HEK293 (cell line): ENCODE data around the gene ZNF48.
A peak's percentile ranks its signal among the peaks of the same experiment; 100 is the strongest.

Experiments
- CTCF ChIA-PET: fragments of 350-600 bp; formaldehyde crosslinking; extraction: SDS; loops from one replicate; lab custom pipeline; 2021; ENCODE audit warnings: antibody characterized with exemption; lab: Yijun Ruan, JAX
- POLR2A ChIA-PET: fragments of 300-600 bp; formaldehyde crosslinking; extraction: SDS; loops from one replicate; lab custom pipeline; 2020; ENCODE audit warnings: antibody characterized with exemption, inconsistent platforms; lab: Yijun Ruan, JAX
- H3K27ac ChIP-seq: fragments of 200-500 bp; sonication (Bioruptor generic); 2 replicates; pipeline ENCODE4 v1.5.1; 2014; ENCODE audit warnings: low read depth, low read length, control low read depth, inconsistent platforms; ENCODE audit errors: extremely low read depth
- H3K36me3 ChIP-seq, 2 experiments: fragments of 200-500 bp in 1 of 2; sonication (Bioruptor generic) in 1 of 2; 1 replicate in 1 of 2; 2 replicates in 1 of 2; pipeline ENCODE4 v1.5.1; 2014 to 2017; ENCODE audit warnings: inconsistent platforms in 2 of 2, low read length in 2 of 2; ENCODE audit not compliant: control insufficient read depth in 2 of 2, insufficient read depth in 1 of 2
- H3K4me1 ChIP-seq: fragments of 200-500 bp; sonication (Bioruptor generic); 2 replicates; pipeline ENCODE4 v1.5.1; 2014; ENCODE audit warnings: mild to moderate bottlenecking, low read length, inconsistent platforms; ENCODE audit not compliant: control insufficient read depth, insufficient read depth
- H3K4me3 ChIP-seq: 2 replicates; pipeline ENCODE4 v1.5.1; 2011; ENCODE audit warnings: low read depth, mild to moderate bottlenecking, control low read depth, low read length, moderate library complexity
- H3K9me3 ChIP-seq: fragments of 200-500 bp; sonication (Bioruptor generic); 2 replicates; pipeline ENCODE4 v1.5.1; 2014; ENCODE audit warnings: low read depth, low read length, inconsistent platforms; ENCODE audit not compliant: control insufficient read depth, insufficient read depth
- PRDM1 ChIP-seq: fragments of 450-650 bp; formaldehyde crosslinking; IDR thresholded peaks from 2 replicates; pipeline ENCODE4; 2016; ENCODE audit warnings: missing biosample characterization, missing genetic modification characterization
- ZBTB20 ChIP-seq: fragments of 450-650 bp; formaldehyde crosslinking; IDR thresholded peaks from 2 replicates; pipeline ENCODE4 v1.5.1; 2016; ENCODE audit warnings: missing biosample characterization, missing genetic modification characterization
- ZBTB21 ChIP-seq: fragments of 450-650 bp; formaldehyde crosslinking; IDR thresholded peaks from 2 replicates; pipeline ENCODE4 v1.5.1; 2017; ENCODE audit warnings: missing biosample characterization, missing genetic modification characterization
- ZNF133 ChIP-seq: fragments of 450-650 bp; formaldehyde crosslinking; IDR thresholded peaks from 2 replicates; pipeline ENCODE4 v1.5.1; 2016; ENCODE audit warnings: missing biosample characterization, missing genetic modification characterization
- ZNF140 ChIP-seq: fragments of 450-650 bp; formaldehyde crosslinking; IDR thresholded peaks from 2 replicates; pipeline ENCODE4 v1.5.1; 2016; ENCODE audit warnings: missing biosample characterization, missing genetic modification characterization
- ZNF169 ChIP-seq: fragments of 450-650 bp; formaldehyde crosslinking; IDR thresholded peaks from 2 replicates; pipeline ENCODE4 v1.5.1; 2016; ENCODE audit warnings: missing biosample characterization, missing genetic modification characterization
- ZNF174 ChIP-seq: fragments of 450-650 bp; formaldehyde crosslinking; IDR thresholded peaks from 2 replicates; pipeline ENCODE4 v1.5.0; 2017; ENCODE audit warnings: missing biosample characterization, mild to moderate bottlenecking, missing genetic modification characterization
- ZNF211 ChIP-seq: fragments of 450-650 bp; formaldehyde crosslinking; IDR thresholded peaks from 2 replicates; pipeline ENCODE4 v1.5.1; 2016; ENCODE audit warnings: low read depth, missing biosample characterization, missing genetic modification characterization
- ZNF266 ChIP-seq: fragments of 450-650 bp; formaldehyde crosslinking; IDR thresholded peaks from 2 replicates; pipeline ENCODE4 v1.5.1; 2016; ENCODE audit warnings: missing biosample characterization, missing genetic modification characterization, low read depth
- ZNF274 ChIP-seq, 2 experiments: fragments of 200-500 bp in 1 of 2; fragments of 450-650 bp in 1 of 2; sonication (Bioruptor generic) in 1 of 2; formaldehyde crosslinking in 1 of 2; IDR thresholded peaks; 2 replicates each; pipeline versions ENCODE4 v1.5.1 to v1.6.1; 2014 to 2016; ENCODE audit warnings: borderline replicate concordance in 1 of 2, inconsistent platforms in 1 of 2, low read length in 1 of 2, missing biosample characterization in 1 of 2, missing genetic modification characterization in 1 of 2
- ZNF302 ChIP-seq: fragments of 450-650 bp; formaldehyde crosslinking; IDR thresholded peaks from 2 replicates; pipeline ENCODE4 v1.5.1; 2016; ENCODE audit warnings: missing biosample characterization, missing genetic modification characterization, low read depth
- ZNF335 ChIP-seq: fragments of 450-650 bp; formaldehyde crosslinking; conservative IDR thresholded peaks from 2 replicates; pipeline ENCODE4 v1.5.1; 2016; ENCODE audit warnings: missing biosample characterization, missing genetic modification characterization
- ZNF473 ChIP-seq: fragments of 450-650 bp; formaldehyde crosslinking; IDR thresholded peaks from 2 replicates; pipeline ENCODE4 v1.5.1; 2017; ENCODE audit warnings: missing biosample characterization, missing genetic modification characterization
- ZNF600 ChIP-seq: fragments of 450-650 bp; formaldehyde crosslinking; IDR thresholded peaks from 2 replicates; pipeline ENCODE4 v1.5.1; 2016; ENCODE audit warnings: missing biosample characterization, missing genetic modification characterization
- ZNF624 ChIP-seq: fragments of 450-650 bp; formaldehyde crosslinking; IDR thresholded peaks from 2 replicates; pipeline ENCODE4 v1.5.1; 2017; ENCODE audit warnings: missing biosample characterization, missing genetic modification characterization
- TF ChIP-seq, protein P1 (sequence below): fragments of 450-650 bp; formaldehyde crosslinking; IDR thresholded peaks from 2 replicates; pipeline ENCODE4 v1.5.1; 2016; ENCODE audit warnings: missing biosample characterization, missing genetic modification characterization
- TF ChIP-seq, protein P2 (sequence below): fragments of 450-650 bp; formaldehyde crosslinking; IDR thresholded peaks from 2 replicates; pipeline ENCODE4 v1.5.1; 2016; ENCODE audit warnings: missing biosample characterization, missing genetic modification characterization
- TF ChIP-seq, protein P3 (sequence below): fragments of 450-650 bp; formaldehyde crosslinking; conservative IDR thresholded peaks from 2 replicates; pipeline ENCODE4 v1.5.1; 2016; ENCODE audit warnings: low read depth, missing biosample characterization, missing genetic modification characterization
- TF ChIP-seq, protein P4 (sequence below): fragments of 450-650 bp; formaldehyde crosslinking; IDR thresholded peaks from 2 replicates; pipeline ENCODE4 v1.5.1; 2016; ENCODE audit warnings: missing biosample characterization, missing genetic modification characterization

Gene ZNF48

DNA sequence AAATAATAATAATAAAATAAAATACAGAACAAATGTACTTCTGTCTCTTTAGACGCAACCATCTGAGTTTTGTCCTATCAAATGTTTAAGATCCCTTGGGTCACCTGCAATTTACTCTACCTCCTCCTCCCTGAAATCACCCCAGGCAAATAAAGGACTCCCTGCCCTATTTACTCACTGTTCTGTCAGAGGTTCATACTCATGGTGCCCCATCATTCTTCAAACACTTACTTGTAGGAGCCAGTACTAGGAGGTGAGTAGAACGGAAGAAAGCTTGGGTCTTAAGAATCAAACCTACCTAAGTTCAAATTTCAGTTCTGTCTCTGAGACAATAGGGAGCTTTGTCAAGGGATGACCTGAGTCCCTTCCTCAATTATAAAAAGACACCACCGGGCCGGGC lies 28.7 kb upstream of the ZNF48 start:
- Histone ChIP-seq H3K4me3 (no peak overlapping the region), H3K36me3 (peaks cover 21 to 52% of the 10 kb centered on the region in 2 experiments; a peak in 2 of 3 replicates), H3K27ac (no peak overlapping the region), H3K9me3 (no peaks in the 10 kb centered on the region), H3K4me1 (peaks cover 2% of the 10 kb centered on the region)
- ChIA-PET CTCF (interaction anchor here (0.6 to 3.1 kb wide), 2 partner anchors 11 to 42 kb away, joined by 3 to 16 read pairs; no protein-coding TSS in a partner anchor), POLR2A (interaction anchor here (0.5 to 0.6 kb wide), 2 partner anchors 11 to 31 kb away, joined by 3 read pairs; partner anchors contain the start of gene CD2BP2)
- TF ChIP-seq ZNF274 (IDR thresholded peaks at IDR 0.05; ENCODE audit: low read length) (no peak), ZNF274 (tag by site-specific recombination; IDR thresholded peaks at IDR 0.05; ENCODE audit: borderline replicate concordance) (no peak), ZNF169 (tag by site-specific recombination) (no peak), ZNF174 (tag by site-specific recombination) (no peak), ZBTB21 (no peak), ZNF211 (tag by site-specific recombination) (no peak), ZNF624 (tag by site-specific recombination) (no peak), PRDM1 (tag by site-specific recombination) (no peak), ZNF133 (tag by site-specific recombination) (no peak), ZBTB20 (tag by site-specific recombination) (no peak), ZNF140 (tag by site-specific recombination) (no peak), ZNF473 (tag by site-specific recombination) (no peak), ZNF302 (no peak)
- TF ChIP-seq, protein P1, sequence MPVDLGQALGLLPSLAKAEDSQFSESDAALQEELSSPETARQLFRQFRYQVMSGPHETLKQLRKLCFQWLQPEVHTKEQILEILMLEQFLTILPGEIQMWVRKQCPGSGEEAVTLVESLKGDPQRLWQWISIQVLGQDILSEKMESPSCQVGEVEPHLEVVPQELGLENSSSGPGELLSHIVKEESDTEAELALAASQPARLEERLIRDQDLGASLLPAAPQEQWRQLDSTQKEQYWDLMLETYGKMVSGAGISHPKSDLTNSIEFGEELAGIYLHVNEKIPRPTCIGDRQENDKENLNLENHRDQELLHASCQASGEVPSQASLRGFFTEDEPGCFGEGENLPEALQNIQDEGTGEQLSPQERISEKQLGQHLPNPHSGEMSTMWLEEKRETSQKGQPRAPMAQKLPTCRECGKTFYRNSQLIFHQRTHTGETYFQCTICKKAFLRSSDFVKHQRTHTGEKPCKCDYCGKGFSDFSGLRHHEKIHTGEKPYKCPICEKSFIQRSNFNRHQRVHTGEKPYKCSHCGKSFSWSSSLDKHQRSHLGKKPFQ (tag by site-specific recombination) = no peak
- TF ChIP-seq, protein P2, sequence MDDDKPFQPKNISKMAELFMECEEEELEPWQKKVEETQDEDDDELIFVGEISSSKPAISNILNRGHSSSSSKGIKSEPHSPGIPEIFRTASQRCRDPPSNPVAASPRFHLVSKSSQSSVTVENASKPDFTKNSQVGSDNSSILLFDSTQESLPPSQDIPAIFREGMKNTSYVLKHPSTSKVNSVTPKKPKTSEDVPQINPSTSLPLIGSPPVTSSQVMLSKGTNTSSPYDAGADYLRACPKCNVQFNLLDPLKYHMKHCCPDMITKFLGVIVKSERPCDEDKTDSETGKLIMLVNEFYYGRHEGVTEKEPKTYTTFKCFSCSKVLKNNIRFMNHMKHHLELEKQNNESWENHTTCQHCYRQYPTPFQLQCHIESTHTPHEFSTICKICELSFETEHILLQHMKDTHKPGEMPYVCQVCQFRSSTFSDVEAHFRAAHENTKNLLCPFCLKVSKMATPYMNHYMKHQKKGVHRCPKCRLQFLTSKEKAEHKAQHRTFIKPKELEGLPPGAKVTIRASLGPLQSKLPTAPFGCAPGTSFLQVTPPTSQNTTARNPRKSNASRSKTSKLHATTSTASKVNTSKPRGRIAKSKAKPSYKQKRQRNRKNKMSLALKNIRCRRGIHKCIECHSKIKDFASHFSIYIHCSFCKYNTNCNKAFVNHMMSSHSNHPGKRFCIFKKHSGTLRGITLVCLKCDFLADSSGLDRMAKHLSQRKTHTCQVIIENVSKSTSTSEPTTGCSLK (tag by site-specific recombination) = no peak
- TF ChIP-seq, all 188 proteins: peak for 0

DNA sequence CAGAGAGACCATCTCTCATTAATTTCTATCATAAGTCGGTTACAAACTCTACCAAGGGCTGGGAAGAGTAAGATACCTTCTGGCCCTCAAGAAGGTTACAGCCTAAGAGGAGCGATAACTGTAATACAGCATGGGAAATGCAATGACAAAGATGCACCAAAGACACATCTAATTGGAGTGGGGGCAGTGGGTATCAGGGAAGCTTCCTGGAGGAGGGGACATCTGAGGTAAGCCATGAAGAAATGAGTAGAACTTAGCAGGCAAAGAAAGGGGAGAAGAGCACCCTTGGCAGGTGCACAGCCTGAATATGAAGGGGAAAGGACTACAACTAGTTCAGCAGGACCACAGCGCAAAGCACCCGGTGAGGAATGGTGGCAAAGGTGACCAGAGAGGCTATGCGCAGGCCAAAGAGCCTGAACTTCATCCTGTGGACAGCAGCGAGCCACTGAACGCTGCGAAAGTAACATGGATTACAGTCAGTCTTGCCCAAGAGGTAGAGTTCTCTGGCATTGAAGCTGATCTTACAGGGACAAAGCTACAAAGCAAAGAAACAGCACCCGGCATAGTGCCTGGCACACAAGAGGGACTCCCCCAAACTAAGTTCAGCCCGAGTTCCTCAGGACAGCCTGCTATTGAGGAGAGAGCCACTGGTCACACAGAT lies 27.7 kb upstream of the ZNF48 start:
- Histone ChIP-seq H3K9me3 (no peaks in the 10 kb centered on the region), H3K4me3 (peak overlapping the region; percentile 74), H3K27ac (no peak overlapping the region; the same call in 1 of the 2 replicates), H3K4me1 (peaks cover 7% of the 10 kb centered on the region), H3K36me3 (peaks cover 19 to 48% of the 10 kb centered on the region in 2 experiments; a peak in 2 of 3 replicates)
- TF ChIP-seq ZNF335 (tag by site-specific recombination) (no peak), ZNF266 (tag by site-specific recombination) (no peak), ZNF600 (tag by site-specific recombination) (no peak)
- TF ChIP-seq, protein P3, sequence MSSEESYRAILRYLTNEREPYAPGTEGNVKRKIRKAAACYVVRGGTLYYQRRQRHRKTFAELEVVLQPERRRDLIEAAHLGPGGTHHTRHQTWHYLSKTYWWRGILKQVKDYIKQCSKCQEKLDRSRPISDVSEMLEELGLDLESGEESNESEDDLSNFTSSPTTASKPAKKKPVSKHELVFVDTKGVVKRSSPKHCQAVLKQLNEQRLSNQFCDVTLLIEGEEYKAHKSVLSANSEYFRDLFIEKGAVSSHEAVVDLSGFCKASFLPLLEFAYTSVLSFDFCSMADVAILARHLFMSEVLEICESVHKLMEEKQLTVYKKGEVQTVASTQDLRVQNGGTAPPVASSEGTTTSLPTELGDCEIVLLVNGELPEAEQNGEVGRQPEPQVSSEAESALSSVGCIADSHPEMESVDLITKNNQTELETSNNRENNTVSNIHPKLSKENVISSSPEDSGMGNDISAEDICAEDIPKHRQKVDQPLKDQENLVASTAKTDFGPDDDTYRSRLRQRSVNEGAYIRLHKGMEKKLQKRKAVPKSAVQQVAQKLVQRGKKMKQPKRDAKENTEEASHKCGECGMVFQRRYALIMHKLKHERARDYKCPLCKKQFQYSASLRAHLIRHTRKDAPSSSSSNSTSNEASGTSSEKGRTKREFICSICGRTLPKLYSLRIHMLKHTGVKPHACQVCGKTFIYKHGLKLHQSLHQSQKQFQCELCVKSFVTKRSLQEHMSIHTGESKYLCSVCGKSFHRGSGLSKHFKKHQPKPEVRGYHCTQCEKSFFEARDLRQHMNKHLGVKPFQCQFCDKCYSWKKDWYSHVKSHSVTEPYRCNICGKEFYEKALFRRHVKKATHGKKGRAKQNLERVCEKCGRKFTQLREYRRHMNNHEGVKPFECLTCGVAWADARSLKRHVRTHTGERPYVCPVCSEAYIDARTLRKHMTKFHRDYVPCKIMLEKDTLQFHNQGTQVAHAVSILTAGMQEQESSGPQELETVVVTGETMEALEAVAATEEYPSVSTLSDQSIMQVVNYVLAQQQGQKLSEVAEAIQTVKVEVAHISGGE (tag by site-specific recombination) = 0 out of 2 replicates have a peak, but pooled peaks have one; percentile 26
- TF ChIP-seq, protein P2 (tag by site-specific recombination) = no peak
- TF ChIP-seq, protein P4, sequence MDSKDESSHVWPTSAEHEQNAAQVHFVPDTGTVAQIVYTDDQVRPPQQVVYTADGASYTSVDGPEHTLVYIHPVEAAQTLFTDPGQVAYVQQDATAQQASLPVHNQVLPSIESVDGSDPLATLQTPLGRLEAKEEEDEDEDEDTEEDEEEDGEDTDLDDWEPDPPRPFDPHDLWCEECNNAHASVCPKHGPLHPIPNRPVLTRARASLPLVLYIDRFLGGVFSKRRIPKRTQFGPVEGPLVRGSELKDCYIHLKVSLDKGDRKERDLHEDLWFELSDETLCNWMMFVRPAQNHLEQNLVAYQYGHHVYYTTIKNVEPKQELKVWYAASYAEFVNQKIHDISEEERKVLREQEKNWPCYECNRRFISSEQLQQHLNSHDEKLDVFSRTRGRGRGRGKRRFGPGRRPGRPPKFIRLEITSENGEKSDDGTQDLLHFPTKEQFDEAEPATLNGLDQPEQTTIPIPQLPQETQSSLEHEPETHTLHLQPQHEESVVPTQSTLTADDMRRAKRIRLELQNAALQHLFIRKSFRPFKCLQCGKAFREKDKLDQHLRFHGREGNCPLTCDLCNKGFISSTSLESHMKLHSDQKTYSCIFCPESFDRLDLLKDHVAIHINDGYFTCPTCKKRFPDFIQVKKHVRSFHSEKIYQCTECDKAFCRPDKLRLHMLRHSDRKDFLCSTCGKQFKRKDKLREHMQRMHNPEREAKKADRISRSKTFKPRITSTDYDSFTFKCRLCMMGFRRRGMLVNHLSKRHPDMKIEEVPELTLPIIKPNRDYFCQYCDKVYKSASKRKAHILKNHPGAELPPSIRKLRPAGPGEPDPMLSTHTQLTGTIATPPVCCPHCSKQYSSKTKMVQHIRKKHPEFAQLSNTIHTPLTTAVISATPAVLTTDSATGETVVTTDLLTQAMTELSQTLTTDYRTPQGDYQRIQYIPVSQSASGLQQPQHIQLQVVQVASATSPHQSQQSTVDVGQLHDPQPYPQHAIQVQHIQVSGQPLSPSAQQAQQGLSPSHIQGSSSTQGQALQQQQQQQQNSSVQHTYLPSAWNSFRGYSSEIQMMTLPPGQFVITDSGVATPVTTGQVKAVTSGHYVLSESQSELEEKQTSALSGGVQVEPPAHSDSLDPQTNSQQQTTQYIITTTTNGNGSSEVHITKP (tag by site-specific recombination) = no peak
- ChIA-PET POLR2A (interaction anchor here (0.6 to 4.0 kb wide), 2 partner anchors 12 to 40 kb away, joined by 3 to 32 read pairs; partner anchors contain the start of genes CD2BP2 and ZNF771), CTCF (interaction anchor here (0.6 to 1.1 kb wide), 2 partner anchors 9 to 12 kb away, joined by 3 read pairs; no protein-coding TSS in a partner anchor)
